Suprapubic skin (tissue), 4 donors: ENCODE results near the gene SPOPL.

Source experiments
- EP300 ChIP-seq: sonication (generic); formaldehyde crosslinking; IDR thresholded peaks from one replicate; pipeline ENCODE4 v1.6.1; 2017; ENCODE audit warnings: antibody characterized with exemption
- POLR2A ChIP-seq, 2 donors: fragments of 450-650 bp; IDR thresholded peaks; one replicate each; pipeline ENCODE4 v1.6.1; 2017; ENCODE audit warnings: antibody characterized with exemption in 2 of 2, mild to moderate bottlenecking in 2 of 2, moderate library complexity in 2 of 2
- POLR2AphosphoS5 ChIP-seq, 3 donors: sonication (generic); formaldehyde crosslinking; IDR thresholded peaks; one replicate each; pipeline ENCODE4 v1.6.1; 2017; ENCODE audit warnings: antibody characterized with exemption in 3 of 3
- TF ChIP-seq, protein P1 (sequence below), 2 donors: fragments of 200-600 bp in 1 of 2; fragments of 450-650 bp in 1 of 2; sonication (generic) in 1 of 2; IDR thresholded peaks; one replicate each; pipeline ENCODE4 v1.5.1; 2016 to 2019; ENCODE audit warnings: antibody characterized with exemption in 2 of 2, mild to moderate bottlenecking in 1 of 2, moderate library complexity in 1 of 2

DNA sequence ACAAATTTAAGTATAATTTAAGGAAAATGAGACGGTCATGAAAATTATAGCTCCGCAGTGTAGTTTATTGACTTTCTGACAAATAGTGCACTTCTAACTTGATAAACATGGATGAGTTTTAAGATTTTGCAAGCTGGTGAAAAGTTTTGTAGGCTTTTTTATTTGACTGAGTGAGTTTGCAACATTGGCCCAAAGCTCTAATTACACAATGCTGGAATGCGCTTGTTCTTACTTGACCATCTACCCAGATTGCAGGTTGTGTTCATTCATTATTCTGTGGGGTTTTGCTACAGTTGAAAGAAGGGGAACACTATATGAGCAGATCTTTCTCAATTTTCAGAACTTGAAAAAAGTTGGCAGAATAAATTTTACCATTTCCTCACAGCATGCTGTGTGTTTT is 13.5 kb downstream of the SPOPL start:
- TF ChIP-seq POLR2A (IDR thresholded peaks at IDR 0.05) (no peak), POLR2AphosphoS5 (IDR thresholded peaks at IDR 0.05) (no peak), EP300 (no peak)
- TF ChIP-seq, protein P1, sequence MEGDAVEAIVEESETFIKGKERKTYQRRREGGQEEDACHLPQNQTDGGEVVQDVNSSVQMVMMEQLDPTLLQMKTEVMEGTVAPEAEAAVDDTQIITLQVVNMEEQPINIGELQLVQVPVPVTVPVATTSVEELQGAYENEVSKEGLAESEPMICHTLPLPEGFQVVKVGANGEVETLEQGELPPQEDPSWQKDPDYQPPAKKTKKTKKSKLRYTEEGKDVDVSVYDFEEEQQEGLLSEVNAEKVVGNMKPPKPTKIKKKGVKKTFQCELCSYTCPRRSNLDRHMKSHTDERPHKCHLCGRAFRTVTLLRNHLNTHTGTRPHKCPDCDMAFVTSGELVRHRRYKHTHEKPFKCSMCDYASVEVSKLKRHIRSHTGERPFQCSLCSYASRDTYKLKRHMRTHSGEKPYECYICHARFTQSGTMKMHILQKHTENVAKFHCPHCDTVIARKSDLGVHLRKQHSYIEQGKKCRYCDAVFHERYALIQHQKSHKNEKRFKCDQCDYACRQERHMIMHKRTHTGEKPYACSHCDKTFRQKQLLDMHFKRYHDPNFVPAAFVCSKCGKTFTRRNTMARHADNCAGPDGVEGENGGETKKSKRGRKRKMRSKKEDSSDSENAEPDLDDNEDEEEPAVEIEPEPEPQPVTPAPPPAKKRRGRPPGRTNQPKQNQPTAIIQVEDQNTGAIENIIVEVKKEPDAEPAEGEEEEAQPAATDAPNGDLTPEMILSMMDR (IDR thresholded peaks at IDR 0.05): no peak
